GM12878 (cell line): ENCODE results near the gene DHX57. TPM values are rescaled to one million over a fixed set of nuclear protein-coding genes. Genes with fewer than 3 reads are reported as not detected.

Experiments
- ATAC-seq: fragments of 200-7000 bp; cut with Tn5 transposase; 3 replicates; pipeline ENCODE4 v1.9.1; 2020; ENCODE audit warnings: mild to moderate bottlenecking, moderate library complexity
- BruUV-seq: library from RNA; stranded (reverse); fragments of 400-500 nt; replicated peaks from 2 replicates; lab custom pipeline; 2021; lab: Mats Ljungman, UMichigan
- CTCF ChIA-PET: fragments of 300-600 bp; sonication (Branson Sonifier 250); formaldehyde crosslinking; extraction: SDS; loops from one replicate; lab custom pipeline; 2021; ENCODE audit warnings: inconsistent platforms; lab: Yijun Ruan, JAX
- POLR2A ChIA-PET: fragments of 350-600 bp; formaldehyde crosslinking; extraction: SDS; loops from one replicate; lab custom pipeline; 2021; ENCODE audit warnings: inconsistent platforms; lab: Charles Lee
- RAD21 ChIA-PET: fragments of 300-600 bp; sonication (Branson Sonifier 250); formaldehyde crosslinking; loops from one replicate; lab custom pipeline; 2023; ENCODE audit warnings: antibody characterized with exemption; ENCODE audit not compliant: unreplicated experiment; lab: Charles Lee
- SMC1A ChIA-PET: fragments of 300-600 bp; sonication (Branson Sonifier 250); formaldehyde crosslinking; loops from one replicate; lab custom pipeline; 2023; ENCODE audit not compliant: unreplicated experiment, uncharacterized antibody; lab: Charles Lee
- DNase-seq: peaks from one replicate; pipeline ENCODE4 v3.0.0-alpha.2; 2011; ENCODE audit warnings: low read depth, low spot score
- FAIRE-seq: peaks from 3 replicates; lab custom pipeline; 2011; peaks lifted over from hg19 to GRCh38; lab: Jason Lieb, UNC
- H2AFZ ChIP-seq: 2 replicates; pipeline ENCODE4 v1.6.0; 2011; ENCODE audit warnings: low read depth, low read length, control low read depth; ENCODE audit not compliant: control insufficient read depth
- H3K27ac ChIP-seq: 2 replicates; pipeline ENCODE4 v1.5.1; 2011; ENCODE audit warnings: control low read depth; ENCODE audit not compliant: control insufficient read depth, insufficient read depth
- H3K27me3 ChIP-seq, 2 experiments: replicated peaks in 1 of 2; 2 replicates each; pipeline versions ENCODE4 v1.6.0 to v1.6.1; 2011; ENCODE audit warnings: low read length in 1 of 2; ENCODE audit not compliant: control insufficient read depth in 2 of 2, insufficient read depth in 2 of 2
- H3K36me3 ChIP-seq, 2 experiments: 2 replicates each; pipeline ENCODE4 v1.5.1; 2011; ENCODE audit warnings: low read length in 1 of 2; ENCODE audit not compliant: control insufficient read depth in 2 of 2, insufficient read depth in 2 of 2
- H3K4me1 ChIP-seq: 2 replicates; pipeline ENCODE4 v1.6.1; 2011; ENCODE audit warnings: mild to moderate bottlenecking, low read length, moderate library complexity, mixed read lengths; ENCODE audit not compliant: control insufficient read depth, insufficient read depth
- H3K4me2 ChIP-seq: 2 replicates; pipeline ENCODE4 v1.6.0; 2011; ENCODE audit warnings: control low read depth; ENCODE audit not compliant: control insufficient read depth, insufficient read depth
- H3K4me3 ChIP-seq: fragments of 200-600 bp; sonication (generic); 2 replicates; pipeline ENCODE4 v1.5.1; 2016
- H3K79me2 ChIP-seq: 2 replicates; pipeline ENCODE4 v1.6.0; 2011; ENCODE audit warnings: low read length; ENCODE audit not compliant: control insufficient read depth, insufficient read depth
- H3K9ac ChIP-seq: 2 replicates; pipeline ENCODE4 v1.8.0; 2011; ENCODE audit warnings: low read length, control low read depth, mixed read lengths; ENCODE audit not compliant: control insufficient read depth, insufficient read depth
- H3K9me3 ChIP-seq: replicated peaks from 3 replicates; pipeline ENCODE4 v1.5.1; 2011; ENCODE audit warnings: mild to moderate bottlenecking, low read length; ENCODE audit not compliant: control insufficient read depth, insufficient read depth
- H4K20me1 ChIP-seq: 2 replicates; pipeline ENCODE4 v1.6.0; 2011; ENCODE audit not compliant: control insufficient read depth, insufficient read depth
- CBFB ChIP-seq: IDR thresholded peaks from 2 replicates; pipeline ENCODE4 v1.6.1; 2016; ENCODE audit warnings: antibody characterized with exemption, low read depth
- NFXL1 ChIP-seq: fragments of 450-650 bp; IDR thresholded peaks from 2 replicates; pipeline ENCODE4 v1.6.1; 2017; ENCODE audit warnings: antibody characterized with exemption, mild to moderate bottlenecking, borderline replicate concordance
- RUNX3 ChIP-seq: IDR thresholded peaks from 2 replicates; pipeline ENCODE4 v1.6.1; 2012; ENCODE audit warnings: low read length, inconsistent platforms
- SREBF1 ChIP-seq: IDR thresholded peaks from 2 replicates; pipeline ENCODE4 v1.6.1; 2012; ENCODE audit warnings: mild to moderate bottlenecking, low read length
- ZZZ3 ChIP-seq: IDR thresholded peaks from 2 replicates; pipeline ENCODE4 v1.6.1; 2011; ENCODE audit warnings: low read depth; ENCODE audit not compliant: control insufficient read depth, insufficient read length
- WGBS: methylation state at CpG from one replicate; pipeline ENCODE4 v1.1.6; 2016; ENCODE audit warnings: low lambda C conversion rate; ENCODE audit not compliant: insufficient replicate concordance, insufficient coverage; ENCODE audit errors: missing lambda C conversion rate; 5-methylcytosine and 5-hydroxymethylcytosine counted together
- in situ Hi-C: fragments of 300-500 bp; cut with MboI; formaldehyde crosslinking; loops from 9 replicates; pipeline ENCODE4 v1.14.3; 2018; ENCODE audit warnings: mixed read lengths
- intact Hi-C: fragments of 100-400 bp; cut with micrococcal nuclease; formaldehyde crosslinking; loops from one replicate; pipeline ENCODE4 v1.14.2; 2022; ENCODE audit not compliant: unreplicated experiment
- polyA plus RNA-seq, 11 experiments: library from polyadenylated mRNA; depleted of rRNA in 4 of 11; unstranded in 6 of 11; stranded (reverse) in 5 of 11; fragments of >200 nt; fragmentation: Nextera tagmentation in 4 of 11; fragmentation: Illumina TruSeq in 1 of 11; extraction: Ambion mirVana in 4 of 11; extraction: Trizol in 1 of 11; gene quantifications; 1 replicate in 1 of 11; 2 replicates in 10 of 11; pipeline versions ENCODE4 v1.2.1 to v1.2.3, GENCODE V29; 2011 to 2016; ENCODE audit warnings: inconsistent platforms in 2 of 11, missing spikeins in 2 of 11, low read depth in 1 of 11
- total RNA-seq, 4 experiments: library from RNA; depleted of rRNA in 3 of 4; stranded (reverse); fragments of >200 nt in 3 of 4; fragmentation: Illumina TruSeq in 1 of 4; extraction: Trizol in 1 of 4; gene quantifications; 2 replicates each; pipeline versions ENCODE4 v1.2.1 to v1.2.3, GENCODE V29; 2013 to 2021
- TF ChIP-seq, protein P1 (sequence below): fragments of 150-350 bp; IDR thresholded peaks from 2 replicates; pipeline ENCODE4 v1.6.1; 2016; ENCODE audit warnings: low read depth, low read length

Gene DHX57
- total and polyA plus RNA-seq, 10 of the 15 experiments (the other 5 are each of a cell fraction or from before 2014, with no cell fraction given): 6.5 to 18.0 (median 15.8) TPM

- ChIA-PET SMC1A (interaction anchor here (1.1 to 1.2 kb wide), 2 partner anchors 9 to 46 kb away, joined by 3 to 4 read pairs; no protein-coding TSS in a partner anchor), CTCF (no interaction called here), RAD21 (no interaction called here), POLR2A (no interaction called here)
- no peak for ATAC-seq
- Histone ChIP-seq H3K27me3 (no peaks in the 10 kb centered on the region), H2AFZ (no peak overlapping the region), H3K79me2 (no peaks in the 10 kb centered on the region), H3K9ac (no peak overlapping the region), H4K20me1 (no peaks in the 10 kb centered on the region), H3K27ac (no peak overlapping the region), H3K4me3 (no peak overlapping the region), H3K36me3 (no peaks in the 10 kb centered on the region), H3K4me2 (no peak overlapping the region), H3K4me1 (no peaks in the 10 kb centered on the region), H3K9me3 (no peaks in the 10 kb centered on the region)
- TF ChIP-seq, protein P1, sequence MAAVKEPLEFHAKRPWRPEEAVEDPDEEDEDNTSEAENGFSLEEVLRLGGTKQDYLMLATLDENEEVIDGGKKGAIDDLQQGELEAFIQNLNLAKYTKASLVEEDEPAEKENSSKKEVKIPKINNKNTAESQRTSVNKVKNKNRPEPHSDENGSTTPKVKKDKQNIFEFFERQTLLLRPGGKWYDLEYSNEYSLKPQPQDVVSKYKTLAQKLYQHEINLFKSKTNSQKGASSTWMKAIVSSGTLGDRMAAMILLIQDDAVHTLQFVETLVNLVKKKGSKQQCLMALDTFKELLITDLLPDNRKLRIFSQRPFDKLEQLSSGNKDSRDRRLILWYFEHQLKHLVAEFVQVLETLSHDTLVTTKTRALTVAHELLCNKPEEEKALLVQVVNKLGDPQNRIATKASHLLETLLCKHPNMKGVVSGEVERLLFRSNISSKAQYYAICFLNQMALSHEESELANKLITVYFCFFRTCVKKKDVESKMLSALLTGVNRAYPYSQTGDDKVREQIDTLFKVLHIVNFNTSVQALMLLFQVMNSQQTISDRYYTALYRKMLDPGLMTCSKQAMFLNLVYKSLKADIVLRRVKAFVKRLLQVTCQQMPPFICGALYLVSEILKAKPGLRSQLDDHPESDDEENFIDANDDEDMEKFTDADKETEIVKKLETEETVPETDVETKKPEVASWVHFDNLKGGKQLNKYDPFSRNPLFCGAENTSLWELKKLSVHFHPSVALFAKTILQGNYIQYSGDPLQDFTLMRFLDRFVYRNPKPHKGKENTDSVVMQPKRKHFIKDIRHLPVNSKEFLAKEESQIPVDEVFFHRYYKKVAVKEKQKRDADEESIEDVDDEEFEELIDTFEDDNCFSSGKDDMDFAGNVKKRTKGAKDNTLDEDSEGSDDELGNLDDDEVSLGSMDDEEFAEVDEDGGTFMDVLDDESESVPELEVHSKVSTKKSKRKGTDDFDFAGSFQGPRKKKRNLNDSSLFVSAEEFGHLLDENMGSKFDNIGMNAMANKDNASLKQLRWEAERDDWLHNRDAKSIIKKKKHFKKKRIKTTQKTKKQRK: no peak
- TF ChIP-seq ZZZ3 (no peak), RUNX3 (no peak), CBFB (no peak), SREBF1 (no peak), NFXL1 (no peak)
- WGBS: 52% methylated on average over 6 of the region's 6 CpGs
- no peak for DNase-seq
- no TSS peak for BruUV-seq
- FAIRE-seq: no peak
- intact Hi-C loops (no loop called here), in situ Hi-C loops (no loop called here)
These were observed 87.4 kb downstream of the DHX57 start for GRCh38 chr2:38788306-38788705.
